Putamen (tissue), 1 donor: ENCODE results near the gene FBLN7.
"Not testable (repeated sequence)": the region's sequence is repeated elsewhere in the genome, so short reads cannot be mapped to it uniquely, and the experiment has no call there.

Experiments used
- DNase-seq: peaks from one replicate; pipeline ENCODE4 v3.0.0-alpha.2; 2016; ENCODE audit warnings: low spot score

Gene FBLN7

DNA sequence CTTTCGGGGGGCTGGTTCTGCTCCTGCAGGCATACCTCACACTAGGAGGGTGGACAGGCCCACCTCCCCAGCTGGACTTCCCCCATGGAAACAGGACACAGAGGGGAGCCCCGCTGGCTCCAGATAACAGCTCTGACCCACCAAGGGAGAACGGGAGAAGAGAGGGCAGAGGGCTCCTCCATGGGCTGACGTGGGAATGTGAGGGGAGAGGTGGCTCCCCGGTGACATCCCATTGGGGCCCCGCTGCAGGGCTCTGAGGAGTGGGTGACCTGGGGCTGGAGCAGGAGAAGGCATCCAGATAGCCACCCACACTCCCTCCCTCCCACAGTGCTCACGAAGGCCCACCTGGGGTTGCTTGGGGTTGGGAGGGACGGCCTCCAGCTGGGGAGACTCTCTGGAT is 45.9 kb downstream of the FBLN7 start:
- DNase-seq: no peak

DNA sequence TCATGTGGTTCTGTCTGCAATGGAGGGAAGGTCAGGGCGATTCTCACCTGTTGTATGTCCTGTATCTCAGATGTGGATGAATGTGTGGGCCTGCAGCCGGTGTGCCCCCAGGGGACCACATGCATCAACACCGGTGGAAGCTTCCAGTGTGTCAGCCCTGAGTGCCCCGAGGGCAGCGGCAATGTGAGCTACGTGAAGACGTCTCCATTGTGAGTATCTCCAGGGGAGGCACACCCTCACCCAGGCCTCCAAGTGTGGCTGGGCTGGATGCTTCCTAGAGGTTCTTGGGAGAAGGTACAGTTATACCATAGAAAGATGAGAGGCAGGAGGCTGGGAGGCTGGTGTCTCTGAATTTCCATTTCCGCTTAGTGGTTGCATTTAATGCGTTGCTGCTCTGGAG is 46.9 kb downstream of the FBLN7 start:
- DNase-seq: no peak

DNA sequence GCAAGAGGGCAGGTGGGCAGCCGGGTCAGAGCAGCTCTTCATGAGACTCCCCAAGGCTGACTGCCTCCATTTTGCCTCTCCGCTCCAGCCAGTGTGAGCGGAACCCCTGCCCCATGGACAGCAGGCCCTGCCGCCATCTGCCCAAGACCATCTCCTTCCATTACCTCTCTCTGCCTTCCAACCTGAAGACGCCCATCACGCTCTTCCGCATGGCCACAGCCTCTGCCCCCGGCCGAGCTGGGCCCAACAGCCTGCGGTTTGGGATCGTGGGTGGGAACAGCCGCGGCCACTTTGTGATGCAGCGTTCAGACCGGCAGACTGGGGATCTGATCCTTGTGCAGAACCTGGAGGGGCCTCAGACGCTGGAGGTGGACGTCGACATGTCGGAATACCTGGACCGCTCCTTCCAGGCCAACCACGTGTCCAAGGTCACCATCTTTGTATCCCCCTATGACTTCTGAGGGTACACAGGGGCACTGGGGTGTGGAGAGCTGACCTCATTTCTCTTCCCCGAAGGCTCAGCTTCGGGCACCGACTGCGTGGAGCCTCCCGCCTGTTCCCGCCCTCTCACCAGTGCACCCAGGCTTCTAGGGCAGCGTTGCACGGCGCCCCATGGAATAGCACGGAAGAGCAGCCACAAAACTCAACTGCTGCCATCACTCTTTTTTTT is 49.0 kb downstream of the FBLN7 start:
- DNase-seq: no peak

DNA sequence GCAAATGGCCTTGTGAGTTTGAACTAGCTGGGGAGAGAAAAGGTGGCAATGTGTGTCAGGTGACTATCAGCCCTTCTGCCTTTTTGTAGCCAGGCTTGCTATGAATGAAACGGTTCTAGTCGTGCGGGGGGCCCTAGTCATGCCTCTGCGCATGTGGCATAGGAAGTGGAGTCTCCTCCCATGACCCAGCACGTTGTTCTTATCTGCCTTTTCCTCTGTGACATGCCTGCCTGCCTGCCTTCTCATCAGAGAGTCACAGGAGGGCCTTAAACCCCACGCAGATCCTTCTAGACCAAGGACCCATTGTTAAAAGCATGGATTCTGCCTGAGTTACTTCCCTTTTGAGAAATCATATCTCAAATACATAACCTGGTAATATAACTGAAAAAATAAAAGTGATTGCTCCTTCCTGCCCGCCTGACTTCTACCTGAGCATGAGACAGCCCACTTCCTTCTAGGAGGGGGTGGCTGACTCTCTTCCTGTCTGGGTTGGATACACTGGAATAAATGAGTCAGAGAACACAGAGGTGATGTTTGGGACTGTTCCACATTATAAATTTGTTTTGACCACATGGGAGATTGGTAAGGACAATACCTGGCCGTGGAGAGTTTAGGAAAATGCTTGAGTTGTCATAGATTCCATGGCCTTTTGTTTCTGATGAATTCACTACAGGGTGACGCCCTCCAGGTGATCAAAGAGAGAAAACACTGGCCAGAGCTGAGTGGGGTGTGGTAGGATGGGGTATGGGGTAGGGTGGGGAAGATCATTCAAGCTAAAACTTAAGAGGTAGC is 49.8 kb downstream of the FBLN7 start:
- DNase-seq: no peak

DNA sequence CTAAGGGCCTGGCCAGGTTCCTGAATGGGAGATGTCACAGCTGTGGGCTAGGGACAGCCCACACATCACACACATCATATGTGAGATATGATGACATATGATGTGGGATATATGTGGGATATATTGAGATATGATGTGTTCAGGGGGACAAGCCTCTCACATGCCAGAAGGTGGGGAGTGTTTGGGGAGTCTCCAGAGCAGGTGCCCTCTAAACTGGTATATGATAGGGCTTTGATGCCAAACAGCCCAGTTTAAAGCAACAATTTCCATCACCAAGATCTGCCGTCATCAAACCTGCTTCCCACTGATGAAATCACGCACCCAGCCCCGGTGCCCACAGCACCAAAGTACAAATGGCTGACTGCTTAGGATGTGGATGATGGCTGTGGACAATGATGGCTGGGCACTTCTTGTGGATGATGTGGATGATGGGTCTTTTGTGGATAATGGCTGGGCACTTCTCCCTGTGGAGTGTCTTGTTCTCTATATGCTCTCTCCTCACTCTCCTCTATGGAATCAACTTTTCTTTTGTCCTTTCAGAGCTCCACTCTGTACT is 50.9 kb downstream of the FBLN7 start:
- DNase-seq: no peak

DNA sequence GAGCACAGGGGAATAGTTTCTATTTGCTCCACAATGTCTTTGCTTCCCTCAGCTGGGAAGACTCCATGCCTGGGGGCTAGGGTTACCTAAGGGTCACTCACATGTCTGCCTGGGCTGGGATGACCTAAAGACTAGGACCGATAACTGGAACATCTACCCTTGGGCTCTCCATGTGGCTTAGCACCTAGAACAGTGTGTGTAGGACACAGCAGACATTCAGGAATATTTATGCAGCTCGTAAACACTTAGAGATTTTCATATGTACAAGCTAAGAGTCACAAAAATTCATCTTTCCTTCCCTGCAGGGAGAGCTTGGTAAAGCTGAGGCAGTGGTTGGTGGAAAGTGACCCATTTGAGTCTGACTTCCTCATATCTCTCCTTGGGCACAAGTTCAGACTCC is 55.8 kb downstream of the FBLN7 start:
- DNase-seq: no peak

DNA sequence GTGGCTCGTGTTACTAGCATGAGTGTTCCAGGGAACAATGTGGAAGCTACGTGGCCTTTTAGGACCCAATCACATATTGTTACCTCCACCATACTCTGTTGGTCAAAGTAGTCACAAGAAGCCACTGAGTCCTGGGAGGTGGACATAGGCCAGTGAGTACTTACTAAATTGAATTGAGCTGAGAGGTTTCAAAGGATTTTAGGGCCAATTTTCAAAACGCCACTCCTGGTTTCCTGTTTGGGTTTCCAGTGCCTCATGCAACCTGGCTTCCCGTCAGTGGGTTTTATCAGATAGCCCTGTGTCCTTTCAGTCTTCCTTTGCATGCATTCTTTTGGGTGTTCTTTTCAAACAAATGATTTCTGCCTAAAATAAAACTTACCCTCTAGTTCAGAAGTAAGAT is 56.3 kb downstream of the FBLN7 start:
- no peak for DNase-seq

DNA sequence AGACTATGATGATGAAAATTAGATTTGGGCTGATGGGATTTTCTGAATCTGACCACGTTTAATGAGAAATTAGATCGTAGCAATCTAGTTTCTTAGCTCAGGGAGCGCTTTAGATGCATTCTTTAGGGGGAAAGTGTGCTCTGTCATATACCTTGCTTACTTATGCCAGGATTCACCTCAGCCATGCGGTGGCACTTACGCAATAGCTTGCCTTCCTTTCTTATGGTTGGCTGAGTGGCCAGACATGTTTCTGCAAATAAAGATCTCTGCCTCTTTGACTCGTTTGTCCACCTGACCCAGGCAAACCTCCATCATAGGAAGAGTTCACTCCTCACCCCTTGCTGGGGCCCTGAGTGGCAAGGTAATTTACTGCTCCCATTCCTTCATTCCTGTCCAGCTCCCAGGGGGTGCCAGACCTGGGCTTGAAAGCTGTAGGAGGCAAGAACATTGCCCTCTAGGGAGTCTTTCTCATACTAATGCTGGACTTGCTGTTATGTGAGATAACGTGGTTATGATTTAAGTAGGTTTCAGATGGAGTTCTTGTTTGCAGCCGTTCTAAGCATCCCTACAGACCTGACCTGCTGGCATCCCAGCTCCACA is 57.1 kb downstream of the FBLN7 start:
- DNase-seq: no peak

DNA sequence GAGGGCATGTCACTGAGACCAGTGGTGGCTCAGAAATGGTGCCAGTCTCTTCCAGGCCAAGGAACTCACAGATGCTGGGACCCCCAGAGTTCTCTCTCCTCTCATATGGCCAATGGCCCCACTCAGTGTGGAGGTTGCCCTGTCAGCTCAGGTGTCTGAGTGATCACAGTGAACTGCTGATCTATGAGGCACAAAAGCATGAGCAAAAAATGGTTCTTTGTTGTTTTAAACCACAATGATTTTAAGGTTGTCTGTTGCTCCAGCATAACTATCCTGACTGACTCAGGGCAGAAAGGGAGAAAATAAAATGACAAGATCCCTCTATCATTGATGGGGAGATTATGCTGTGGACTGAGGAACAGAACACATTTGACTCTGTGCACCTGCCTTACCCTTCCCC is 57.8 kb downstream of the FBLN7 start:
- DNase-seq: no peak

DNA sequence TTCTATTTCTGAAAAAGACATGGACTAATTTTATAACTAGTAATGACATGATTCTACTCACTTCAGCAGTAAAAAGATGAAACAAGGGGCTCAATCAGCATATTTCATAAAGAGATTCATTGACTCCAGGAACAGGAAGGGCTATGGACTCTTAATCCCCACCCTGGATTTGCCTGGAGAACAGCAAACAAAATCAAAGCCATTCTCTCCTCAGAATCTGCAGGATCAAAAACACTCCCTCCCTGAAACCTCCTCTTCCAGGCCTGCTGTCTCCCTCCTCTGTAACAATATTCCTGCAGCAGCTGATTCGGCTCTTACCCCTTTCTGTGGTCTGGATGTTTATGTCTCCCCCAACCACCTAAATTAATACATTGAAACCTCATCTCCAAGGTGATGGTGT is 59.7 kb downstream of the FBLN7 start:
- no peak for DNase-seq

DNA sequence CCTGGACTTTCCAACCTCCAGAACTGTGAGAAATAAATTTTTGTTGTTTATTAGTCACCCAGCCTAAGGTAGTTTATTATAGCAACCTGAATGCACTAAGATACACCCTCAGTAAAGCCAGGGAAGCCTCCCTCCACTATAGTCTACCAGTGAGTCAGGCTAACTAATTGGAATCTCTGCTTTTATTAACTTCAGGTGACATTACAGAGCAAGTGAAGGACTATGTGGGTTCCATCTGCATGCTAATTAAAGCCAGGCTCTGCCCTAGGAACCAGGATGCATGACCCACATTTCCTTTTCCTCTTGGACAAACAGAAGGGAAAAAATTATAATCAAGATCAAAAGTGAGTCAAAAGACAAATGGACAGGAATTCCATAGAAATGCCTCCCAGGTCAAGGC is 60.6 kb downstream of the FBLN7 start:
- no peak for DNase-seq

DNA sequence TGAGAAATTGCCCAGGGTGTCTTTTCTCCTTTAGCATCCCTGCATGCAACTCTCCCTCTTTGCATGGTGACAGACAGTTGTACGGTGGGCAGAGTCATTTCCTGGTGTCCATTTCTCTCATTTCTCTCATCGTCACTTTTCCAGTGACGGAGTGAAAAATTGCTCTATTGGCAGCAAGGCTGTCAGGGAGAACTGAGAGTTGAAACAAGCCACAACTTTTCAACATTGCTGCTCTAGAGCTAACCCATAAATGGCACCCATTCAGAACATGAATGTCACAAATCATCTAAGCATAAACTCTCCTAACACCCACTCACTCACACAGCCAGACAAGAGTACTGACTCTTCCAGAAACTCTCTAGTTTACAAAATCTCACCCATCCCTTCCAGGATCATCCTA is 61.0 kb downstream of the FBLN7 start:
- DNase-seq: no peak

DNA sequence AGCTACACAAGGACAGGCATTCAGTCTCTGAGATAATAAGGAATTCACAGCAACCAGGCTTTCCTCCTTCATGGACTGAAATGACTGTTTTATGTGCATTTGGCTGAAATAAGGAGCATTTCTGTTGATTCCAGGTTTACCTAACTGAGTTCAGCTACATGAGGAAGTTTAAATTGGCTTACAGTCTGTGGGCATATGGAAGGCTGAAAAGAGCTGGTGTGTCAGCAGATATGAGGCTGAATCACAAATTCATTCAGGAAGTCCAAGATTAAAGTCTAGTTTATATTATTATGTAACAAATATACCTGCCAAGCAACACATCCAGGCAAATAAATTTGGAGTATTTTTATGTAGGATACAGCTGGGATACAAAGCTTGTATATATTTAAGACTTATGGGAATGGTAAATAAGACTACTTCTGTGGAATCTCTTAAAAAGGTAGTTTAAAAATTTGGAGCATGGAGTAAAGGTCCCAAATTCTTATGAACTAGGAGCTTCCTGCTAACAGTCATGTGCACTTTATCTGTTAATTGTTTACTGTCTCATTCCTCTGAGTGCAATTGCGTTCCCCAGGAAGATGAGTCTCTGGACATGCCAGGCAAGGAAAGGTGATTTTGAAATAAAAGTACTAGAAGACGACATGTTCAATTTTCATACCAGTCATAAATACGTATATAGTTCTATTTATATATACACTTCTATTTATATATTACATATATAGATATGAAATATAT is 63.7 kb downstream of the FBLN7 start:
- DNase-seq: no peak

DNA sequence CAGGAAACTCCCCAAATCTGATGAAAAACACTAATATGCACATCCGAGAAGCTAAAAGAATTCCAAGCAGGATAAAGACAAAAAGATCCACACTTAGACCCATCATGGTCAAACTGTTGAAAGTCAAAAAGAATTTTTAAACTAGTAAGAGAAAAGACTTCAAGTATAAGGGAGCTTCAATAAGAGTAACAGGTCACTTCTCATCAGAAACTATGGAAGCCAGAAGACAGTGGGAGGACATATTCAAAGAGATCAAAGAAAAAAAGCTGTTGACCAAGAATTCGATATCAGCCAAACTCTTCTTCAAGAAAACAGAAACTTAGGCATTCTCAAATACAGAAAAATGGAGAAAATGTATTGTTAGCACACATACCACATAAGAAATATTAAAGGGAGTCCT is 66.2 kb downstream of the FBLN7 start:
- no peak for DNase-seq

DNA sequence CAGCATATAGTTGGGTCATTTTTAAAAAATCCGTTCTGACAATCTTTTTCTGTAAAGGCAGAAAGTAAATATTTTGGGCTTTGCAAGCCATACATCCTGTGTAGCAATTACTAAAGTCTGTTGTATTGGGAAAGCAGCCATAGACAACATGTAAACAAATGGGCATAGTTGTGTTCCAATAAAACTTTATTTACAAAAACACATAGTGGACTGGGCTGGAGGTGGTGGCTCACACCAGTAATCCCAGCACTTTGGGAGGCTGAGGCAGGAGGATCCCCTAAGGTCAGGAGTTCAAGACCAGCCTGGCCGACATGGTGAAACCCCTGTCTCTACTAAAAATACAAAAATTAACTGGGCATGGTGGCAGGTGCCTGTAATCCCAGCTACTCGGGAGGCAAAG is 69.7 kb downstream of the FBLN7 start:
- not testable (repeated sequence) for DNase-seq

DNA sequence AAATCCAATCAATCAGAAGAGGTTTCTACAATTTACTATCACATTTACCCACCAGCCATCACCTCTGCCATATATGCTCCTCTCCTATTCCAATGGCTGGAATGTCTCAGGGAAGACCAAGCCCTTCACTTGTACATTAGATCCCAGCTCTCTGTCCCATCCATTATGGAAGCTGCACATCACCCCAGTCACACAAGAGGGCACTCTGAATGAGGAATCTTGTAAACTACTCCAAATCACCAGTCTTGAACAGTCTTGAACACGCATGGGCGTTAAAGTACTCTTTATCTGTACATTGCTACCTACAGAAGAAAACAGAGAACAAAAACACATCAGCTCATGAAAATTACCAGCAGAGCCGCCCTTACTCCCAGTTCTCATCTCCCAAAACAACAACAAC is 78.0 kb downstream of the FBLN7 start:
- DNase-seq: no peak

DNA sequence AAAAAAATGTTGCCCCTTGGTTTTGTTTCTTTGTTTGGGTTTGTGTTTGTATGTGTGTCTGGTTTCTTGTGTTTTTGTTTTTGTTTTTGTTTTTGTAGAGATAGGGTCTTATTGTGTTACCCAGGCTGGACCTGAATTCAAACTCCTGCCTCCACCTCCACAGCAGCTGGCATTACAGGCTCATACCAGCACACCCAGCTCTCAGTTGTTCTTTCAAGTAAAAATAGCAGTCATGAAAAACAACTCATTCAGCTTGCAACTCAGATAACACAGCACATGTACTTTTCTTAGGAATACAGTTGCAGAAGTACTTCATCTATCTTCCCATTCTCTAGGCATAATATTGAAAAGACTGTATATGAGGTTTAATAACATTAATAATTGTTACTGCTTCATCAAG is 79.7 kb downstream of the FBLN7 start:
- DNase-seq: no peak

DNA sequence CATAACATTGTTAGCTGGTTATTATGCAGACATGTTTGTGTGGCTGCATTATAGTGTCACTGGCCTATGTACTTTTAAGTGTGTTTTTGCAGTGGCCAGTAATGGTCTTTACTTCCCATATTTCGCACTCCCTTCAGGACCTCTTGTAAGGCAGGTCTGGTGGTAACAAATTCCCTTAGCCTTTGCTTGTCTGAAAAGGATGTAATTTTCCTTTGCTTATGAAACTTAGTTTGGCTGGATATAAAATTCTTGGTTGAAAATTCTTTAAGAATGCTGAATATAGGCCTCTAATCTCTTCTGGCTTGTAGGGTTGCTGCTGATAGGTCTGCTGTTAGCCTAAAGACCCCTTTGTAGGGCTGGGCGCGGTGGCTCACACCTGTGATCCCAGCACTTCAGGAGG is 82.0 kb downstream of the FBLN7 start:
- DNase-seq: no peak

DNA sequence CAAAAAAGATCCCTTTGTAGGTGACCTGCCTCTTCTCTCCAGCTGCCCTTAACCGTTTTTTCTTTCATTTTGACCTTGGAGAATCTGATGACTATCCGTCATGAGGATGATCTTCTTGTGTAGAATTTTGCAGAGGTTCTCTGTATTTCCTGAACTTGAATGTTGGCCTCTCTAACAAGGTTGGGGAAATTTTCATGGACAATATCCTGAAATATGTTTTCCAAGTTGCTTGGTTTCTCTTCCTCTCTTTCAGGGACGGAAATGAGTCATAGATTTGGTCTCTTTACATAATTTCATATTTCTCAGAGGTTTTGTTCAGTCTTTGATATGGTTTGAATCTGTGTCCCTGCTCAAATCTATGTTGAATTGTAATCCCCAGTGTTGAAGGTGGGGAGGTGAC is 82.6 kb downstream of the FBLN7 start:
- DNase-seq: no peak

DNA sequence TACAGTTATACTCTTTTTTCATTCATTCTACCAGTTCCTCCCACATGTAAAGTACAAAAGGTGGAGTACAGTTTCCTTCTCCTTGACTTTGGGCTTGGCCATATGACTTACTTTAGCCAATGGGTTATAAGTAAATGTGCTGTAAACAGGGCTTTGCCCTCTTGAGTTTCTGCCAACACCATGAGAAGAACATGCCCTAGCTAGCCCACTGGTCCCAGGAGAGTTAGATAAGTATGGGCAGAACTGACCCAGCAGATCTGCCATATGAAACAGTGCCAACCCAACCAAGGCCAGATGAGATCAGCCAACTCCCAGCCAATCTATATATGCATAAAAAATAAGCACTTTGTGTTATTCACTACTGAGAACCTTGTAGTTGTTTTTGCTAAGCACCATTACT is 91.2 kb downstream of the FBLN7 start:
- no peak for DNase-seq

DNA sequence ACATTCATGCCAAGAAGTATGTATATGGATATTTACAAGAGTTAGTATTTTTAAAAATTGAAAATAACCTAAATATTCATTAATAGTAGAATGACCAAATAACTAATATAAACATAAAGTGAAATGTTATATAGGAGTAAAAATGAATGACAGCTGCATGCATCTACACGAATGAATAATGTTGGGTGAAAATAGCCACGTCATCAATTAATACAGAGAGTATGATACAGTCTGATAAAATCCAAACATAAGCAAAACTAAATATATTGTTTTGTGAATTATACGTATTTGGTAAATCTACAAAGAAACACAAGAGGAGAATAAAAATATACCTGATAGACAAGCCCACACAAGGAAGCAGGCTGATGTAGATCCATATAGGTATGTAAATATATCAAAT is 92.2 kb downstream of the FBLN7 start:
- no peak for DNase-seq
